Spleen (tissue), 11 donors: ENCODE data around the gene TEDC1. TPM values are rescaled to one million over a fixed set of nuclear protein-coding genes. Genes with fewer than 3 reads are reported as not detected.

Experiments used
- DNase-seq: peaks from one replicate; pipeline ENCODE4 v3.0.0-alpha.2; 2020
- H3K27ac ChIP-seq, 8 donors: fragments of 200-600 bp; sonication (generic) in 7 of 8; 1 replicate in 4 of 8; 2 replicates in 4 of 8; pipeline versions ENCODE4 v1.5.0 to v1.8.0; 2016 to 2021; ENCODE audit warnings: inconsistent platforms in 4 of 8, mild to moderate bottlenecking in 4 of 8, moderate library complexity in 1 of 8
- H3K27me3 ChIP-seq, 7 donors: fragments of 200-600 bp; sonication (generic) in 6 of 7; replicated peaks in 1 of 7; 1 replicate in 4 of 7; 2 replicates in 3 of 7; pipeline versions ENCODE4 v1.5.0 to v1.8.0; 2016 to 2021; ENCODE audit warnings: inconsistent platforms in 3 of 7, mild to moderate bottlenecking in 1 of 7
- H3K36me3 ChIP-seq, 6 donors: fragments of 200-600 bp; sonication (generic) in 5 of 6; 1 replicate in 4 of 6; 2 replicates in 2 of 6; pipeline versions ENCODE4 v1.5.0 to v1.8.0; 2016 to 2021; ENCODE audit warnings: inconsistent platforms in 2 of 6
- H3K4me1 ChIP-seq, 6 donors: fragments of 200-600 bp; sonication (generic) in 5 of 6; 1 replicate in 3 of 6; 2 replicates in 3 of 6; pipeline versions ENCODE4 v1.5.0 to v1.8.0; 2016 to 2021; ENCODE audit warnings: inconsistent platforms in 3 of 6
- H3K4me3 ChIP-seq, 8 donors: fragments of 200-600 bp; sonication (generic) in 7 of 8; 1 replicate in 4 of 8; 2 replicates in 4 of 8; pipeline versions ENCODE4 v1.5.0 to v1.8.0; 2016 to 2021; ENCODE audit warnings: inconsistent platforms in 4 of 8, mild to moderate bottlenecking in 4 of 8, moderate library complexity in 2 of 8
- H3K9me3 ChIP-seq, 8 donors: fragments of 200-600 bp; sonication (generic) in 7 of 8; 1 replicate in 4 of 8; 2 replicates in 4 of 8; pipeline versions ENCODE4 v1.5.0 to v1.8.0; 2016 to 2021; ENCODE audit warnings: inconsistent platforms in 4 of 8
- POLR2A ChIP-seq, 3 donors: fragments of 450-650 bp; IDR thresholded peaks; one replicate each; pipeline ENCODE4 v1.5.1; 2017; ENCODE audit warnings: antibody characterized with exemption in 3 of 3, mild to moderate bottlenecking in 1 of 3
- POLR2AphosphoS5 ChIP-seq, 3 donors: sonication (generic); formaldehyde crosslinking; IDR thresholded peaks; one replicate each; pipeline ENCODE4 v1.5.1; 2017; ENCODE audit warnings: antibody characterized with exemption in 3 of 3
- WGBS, 5 donors: extraction: QIAGEN DNeasy Blood & Tissue Kit in 3 of 5; methylation state at CpG; one replicate each; pipeline versions ENCODE4 v1.1.5 to v1.1.7; 2013 to 2018; 5-methylcytosine and 5-hydroxymethylcytosine counted together
- intact Hi-C: fragments of 100-400 bp; cut with DNase I; formaldehyde crosslinking; loops from one replicate; pipeline ENCODE4 v1.15.0; 2023; ENCODE audit warnings: low total_unique reads
- polyA plus RNA-seq, 3 donors: library from polyadenylated mRNA; stranded (reverse); fragments of 200-250 nt; gene quantifications; one replicate each; pipeline ENCODE4 v1.2.1, GENCODE V29; 2013
- total RNA-seq, 7 donors: library from RNA; depleted of rRNA in 3 of 7; stranded (reverse); fragments of >200 nt in 3 of 7; fragmentation: NEBNext Ultra II Directional in 4 of 7; extraction: Animal tissue kit (Norgen Biotek cat#: 25700) in 4 of 7; gene quantifications; one replicate each; pipeline versions ENCODE4 v1.1.0 to v1.2.1, GENCODE V29; 2016 to 2021
- TF ChIP-seq, protein P1 (sequence below), 11 experiments: fragments of 200-600 bp in 7 of 11; fragments of 450-650 bp in 4 of 11; sonication (generic) in 4 of 11; IDR thresholded peaks in 8 of 11; conservative IDR thresholded peaks in 3 of 11; 1 replicate in 7 of 11; 2 replicates in 4 of 11; pipeline versions ENCODE4 v1.4.0 to v1.8.0; 2016 to 2021; ENCODE audit warnings: antibody characterized with exemption in 11 of 11, inconsistent platforms in 4 of 11, mild to moderate bottlenecking in 1 of 11
- donor health status: healthy with polysubstance abuse.
- donor health status: DM: no; HTN: no; CAD: no; lungs with moderate emphysema.
- donor health status: DM: no; HTN: no; CAD: no.
- donor health status: Bipolar disorder and iron deficiency.
- donor health status: healthy.
- donor health status: DM: no; HTN: no; CAD: no.
- donor health status: DM: yes; HTN: yes; CAD: no.

TEDC1 gene
- total and polyA plus RNA-seq, 10 donors = 5.3 to 31.5 (median 12.3) TPM

DNA sequence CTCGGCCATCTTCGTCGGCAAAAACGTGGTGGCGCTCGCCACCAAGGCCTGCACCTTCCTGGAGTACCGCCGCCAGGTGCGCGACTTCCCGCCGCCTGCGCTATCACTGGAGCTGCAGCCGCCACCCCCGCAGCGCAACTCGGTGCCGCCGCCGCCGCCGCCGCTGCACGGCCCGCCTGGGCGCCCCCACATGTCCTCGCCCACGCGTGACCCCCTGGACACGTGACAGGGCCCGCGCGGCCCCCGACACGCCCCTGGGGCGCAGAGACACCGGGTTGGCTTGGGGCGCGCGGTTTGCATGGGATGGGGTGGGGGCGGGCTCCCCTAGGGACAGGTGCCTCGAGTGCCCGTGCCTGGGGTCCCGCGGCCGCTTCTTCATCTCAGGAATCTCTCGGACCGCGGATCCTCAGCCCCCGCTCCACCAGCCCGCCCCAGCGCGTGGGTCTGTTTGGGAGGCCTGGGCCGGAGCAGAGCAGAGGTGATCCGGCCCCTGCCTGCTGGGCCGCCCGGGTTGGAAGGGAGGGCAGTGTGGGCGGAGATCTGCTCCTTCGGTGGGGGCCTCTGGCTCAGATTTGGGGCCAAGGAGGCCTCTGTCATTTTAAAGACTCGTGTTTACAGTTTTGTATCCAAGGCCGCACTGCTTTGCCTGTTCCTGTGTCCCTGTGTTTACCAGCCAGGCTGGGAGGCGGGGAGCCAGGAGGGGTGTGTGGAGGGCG, 38.7 kb downstream of the TEDC1 start:
- peak overlapping the region in 7 of 8 donors; percentile 58 to 86 (median 76) for H3K27ac ChIP-seq

DNA sequence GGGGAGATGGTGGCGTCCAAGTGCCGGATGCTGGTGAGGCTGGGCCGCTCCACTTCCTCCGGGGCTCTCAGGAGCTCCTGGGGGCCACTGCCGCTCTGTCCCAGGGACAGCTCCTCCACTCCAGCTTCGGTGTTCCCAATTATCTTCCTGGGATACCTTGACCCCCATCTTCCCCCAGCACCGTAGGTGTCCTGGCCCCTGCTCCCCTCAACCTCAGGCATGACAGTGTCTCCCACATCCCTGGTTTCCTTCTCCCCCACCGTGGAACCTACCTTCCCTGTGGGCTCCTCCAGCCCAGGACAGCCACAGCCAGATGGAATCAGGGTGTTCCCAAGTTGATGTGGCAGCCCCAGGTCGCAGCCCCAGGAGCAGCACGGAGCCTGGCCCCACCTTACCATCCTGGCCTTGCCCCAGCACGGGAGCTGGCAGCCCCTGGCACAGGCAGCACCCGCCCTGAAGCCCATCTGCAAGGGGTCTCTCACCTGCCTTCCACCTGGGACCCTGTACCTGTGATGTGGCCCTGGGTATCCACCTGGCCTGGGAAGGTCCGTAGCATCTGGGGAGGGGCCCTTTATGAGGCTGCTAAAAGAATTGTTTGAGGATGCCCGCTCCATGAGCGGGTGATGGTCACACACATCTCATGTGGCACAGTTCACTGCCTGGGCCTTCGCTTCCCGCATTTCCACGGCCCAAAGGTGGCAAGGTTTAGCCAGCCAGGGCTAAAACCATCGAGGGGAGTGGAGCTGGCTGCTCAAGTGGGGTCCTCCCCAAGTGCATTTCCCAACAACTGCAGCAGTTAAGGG, 39.4 kb downstream of the TEDC1 start:
- DNase-seq = peak; percentile 89
- peak overlapping the region in 6 of 8 donors; percentile 60 to 86 (median 80) for H3K27ac ChIP-seq
- 53 to 79% (median 75%) methylated on average over 15 to 19 of the region's 19 CpGs for WGBS, 5 donors
- H3K9me3 ChIP-seq = no peaks in the 10 kb centered on the region
- TF ChIP-seq, protein P1, sequence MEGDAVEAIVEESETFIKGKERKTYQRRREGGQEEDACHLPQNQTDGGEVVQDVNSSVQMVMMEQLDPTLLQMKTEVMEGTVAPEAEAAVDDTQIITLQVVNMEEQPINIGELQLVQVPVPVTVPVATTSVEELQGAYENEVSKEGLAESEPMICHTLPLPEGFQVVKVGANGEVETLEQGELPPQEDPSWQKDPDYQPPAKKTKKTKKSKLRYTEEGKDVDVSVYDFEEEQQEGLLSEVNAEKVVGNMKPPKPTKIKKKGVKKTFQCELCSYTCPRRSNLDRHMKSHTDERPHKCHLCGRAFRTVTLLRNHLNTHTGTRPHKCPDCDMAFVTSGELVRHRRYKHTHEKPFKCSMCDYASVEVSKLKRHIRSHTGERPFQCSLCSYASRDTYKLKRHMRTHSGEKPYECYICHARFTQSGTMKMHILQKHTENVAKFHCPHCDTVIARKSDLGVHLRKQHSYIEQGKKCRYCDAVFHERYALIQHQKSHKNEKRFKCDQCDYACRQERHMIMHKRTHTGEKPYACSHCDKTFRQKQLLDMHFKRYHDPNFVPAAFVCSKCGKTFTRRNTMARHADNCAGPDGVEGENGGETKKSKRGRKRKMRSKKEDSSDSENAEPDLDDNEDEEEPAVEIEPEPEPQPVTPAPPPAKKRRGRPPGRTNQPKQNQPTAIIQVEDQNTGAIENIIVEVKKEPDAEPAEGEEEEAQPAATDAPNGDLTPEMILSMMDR (IDR thresholded peaks at IDR 0.05 in 8 of 11, conservative IDR thresholded peaks at IDR 0.05 in 3 of 11) = no peak
- peak in 2 of 3 donors; percentile 56 to 66 for TF ChIP-seq POLR2AphosphoS5 (IDR thresholded peaks at IDR 0.05)
- peak overlapping the region in 5 of 8 donors; percentile 46 to 80 (median 58) for H3K4me3 ChIP-seq
- H3K36me3 ChIP-seq = no peaks in the 10 kb centered on the region
- intact Hi-C loops = no loop called here
- peaks cover 30 to 78% (median 61%) of the 10 kb centered on the region in 6 donors for H3K4me1 ChIP-seq
- H3K27me3 ChIP-seq = peaks cover 0 to 65% (median 24%) of the 10 kb centered on the region in 7 donors

More for the DNA sequence above, 38.7 kb downstream of the TEDC1 start:
- 6 to 43% (median 22%) methylated on average over 28 to 63 of the region's 63 CpGs for WGBS, 5 donors
- H3K4me1 ChIP-seq = peaks cover 30 to 78% (median 61%) of the 10 kb centered on the region in 6 donors
- intact Hi-C loops = no loop called here
- H3K27me3 ChIP-seq = peaks cover 0 to 67% (median 24%) of the 10 kb centered on the region in 7 donors
- H3K36me3 ChIP-seq = no peaks in the 10 kb centered on the region
- H3K4me3 ChIP-seq = peak overlapping the region; percentile 30 to 80 (median 53)
- DNase-seq = peak; percentile 84
- TF ChIP-seq, protein P1 (IDR thresholded peaks at IDR 0.05 in 8 of 11, conservative IDR thresholded peaks at IDR 0.05 in 3 of 11) = no peak
- TF ChIP-seq POLR2AphosphoS5 (IDR thresholded peaks at IDR 0.05) = peak in 2 of 3 donors; percentile 52 to 60
- no peaks in the 10 kb centered on the region for H3K9me3 ChIP-seq

DNA sequence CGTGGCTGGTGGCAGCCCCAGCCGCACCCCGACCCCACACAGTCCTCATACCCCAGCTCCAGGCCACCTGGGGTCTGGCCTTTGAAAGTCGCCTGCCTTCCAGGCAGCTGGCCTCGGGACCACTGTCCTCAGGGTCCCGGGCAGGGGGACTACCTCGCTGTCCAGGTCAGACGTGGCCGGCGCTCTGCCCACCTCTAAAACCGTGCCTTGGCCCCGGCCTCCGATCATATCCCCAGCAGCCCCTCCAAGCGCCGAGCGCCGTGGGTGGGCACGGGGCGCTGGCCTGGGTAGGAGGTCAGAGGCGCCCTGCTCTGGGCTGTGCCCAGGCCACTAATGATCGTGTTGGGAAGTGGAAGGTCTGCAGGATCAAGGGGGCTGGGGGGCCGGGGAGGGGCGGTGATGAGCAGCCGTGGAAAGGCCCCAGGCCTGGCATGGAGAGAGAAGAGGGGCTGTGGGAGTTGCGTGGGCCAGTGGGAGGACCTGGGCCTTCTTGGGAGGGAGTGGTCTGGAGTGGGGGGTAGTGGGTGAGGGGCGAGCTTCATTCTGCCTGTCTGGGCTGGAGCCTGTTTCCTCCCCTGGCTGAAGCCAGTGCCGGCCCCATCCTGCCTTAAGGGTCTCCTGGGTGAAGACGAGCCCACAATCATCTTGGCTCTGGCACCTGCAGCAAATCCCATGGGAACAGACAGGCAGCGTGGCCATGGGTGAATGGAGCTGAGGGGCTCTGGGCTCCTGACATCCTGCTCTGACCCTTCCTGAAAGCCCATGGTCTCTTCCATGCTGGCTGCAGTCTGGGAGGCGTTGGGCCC, 40.2 kb downstream of the TEDC1 start:
- intact Hi-C loops = no loop called here
- no peak for TF ChIP-seq POLR2AphosphoS5 (IDR thresholded peaks at IDR 0.05)
- TF ChIP-seq, protein P1 (IDR thresholded peaks at IDR 0.05 in 8 of 11, conservative IDR thresholded peaks at IDR 0.05 in 3 of 11) = no peak
- TF ChIP-seq POLR2A (IDR thresholded peaks at IDR 0.05) = no peak
- H3K27me3 ChIP-seq = peaks cover 0 to 63% (median 24%) of the 10 kb centered on the region in 7 donors
- no peak overlapping the region for H3K4me3 ChIP-seq
- no peaks in the 10 kb centered on the region for H3K9me3 ChIP-seq
- DNase-seq = peak; percentile 76
- no peaks in the 10 kb centered on the region for H3K36me3 ChIP-seq
- peak overlapping the region in 3 of 8 donors; percentile 15 to 86 (median 33) for H3K27ac ChIP-seq
- 89 to 92% (median 90%) methylated on average over 24 to 30 of the region's 30 CpGs for WGBS, 5 donors
- peaks cover 27 to 70% (median 56%) of the 10 kb centered on the region in 6 donors for H3K4me1 ChIP-seq
